ENCODE results near the gene ADCY2.

The ADCY2 gene

DNA sequence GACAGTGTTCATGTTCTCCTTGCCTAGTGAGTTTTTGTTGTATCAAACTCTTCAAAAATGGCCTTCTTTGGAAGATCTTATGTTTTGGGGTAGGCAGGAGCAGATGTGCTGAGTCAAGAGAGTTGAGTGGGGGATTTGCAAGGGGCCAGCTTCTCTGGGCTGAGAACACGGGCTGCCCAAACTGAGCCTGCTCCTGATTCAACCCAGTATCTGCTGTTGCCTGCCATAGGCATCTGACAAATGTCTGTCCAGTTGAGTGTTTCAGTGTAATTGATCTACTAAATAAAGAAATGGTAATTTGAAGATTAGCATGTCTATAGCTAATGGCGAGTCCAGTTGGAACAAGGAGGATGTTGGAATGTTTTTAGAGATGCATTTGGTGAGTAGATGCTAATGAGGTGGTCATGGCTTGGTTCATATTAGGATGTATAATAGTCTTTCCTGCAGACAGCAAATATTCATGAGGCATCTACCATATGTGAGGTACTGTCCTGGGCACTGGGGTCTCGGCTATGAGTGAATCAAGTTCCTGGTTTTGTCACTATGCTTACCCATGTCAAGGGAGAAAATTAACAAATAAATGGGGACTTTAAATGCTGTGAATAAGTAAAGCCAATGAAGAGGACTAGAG, 119.5 kb downstream of the ADCY2 start:
- no peak for DNase-seq (ENCODE audit: low spot score)

DNA sequence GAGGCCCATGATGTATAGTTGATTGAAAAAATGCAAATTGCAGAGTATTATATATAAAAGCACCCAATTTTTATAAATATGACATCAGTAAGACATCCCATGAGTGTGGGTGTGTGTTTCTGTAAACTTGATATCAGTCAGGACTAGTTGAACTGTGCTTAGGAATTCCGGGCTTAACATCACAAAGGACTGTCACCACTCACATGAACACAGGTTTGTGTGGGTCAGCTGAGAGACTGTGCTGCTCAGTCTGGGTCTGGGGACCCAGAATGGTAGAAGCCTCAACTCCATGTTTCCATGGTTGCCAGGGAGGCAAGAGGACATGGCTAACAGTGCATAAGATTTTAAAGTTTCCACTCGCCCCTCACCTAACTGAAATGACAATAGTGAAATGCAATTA, 120.3 kb downstream of the ADCY2 start:
- no peak for DNase-seq (ENCODE audit: low spot score)

DNA sequence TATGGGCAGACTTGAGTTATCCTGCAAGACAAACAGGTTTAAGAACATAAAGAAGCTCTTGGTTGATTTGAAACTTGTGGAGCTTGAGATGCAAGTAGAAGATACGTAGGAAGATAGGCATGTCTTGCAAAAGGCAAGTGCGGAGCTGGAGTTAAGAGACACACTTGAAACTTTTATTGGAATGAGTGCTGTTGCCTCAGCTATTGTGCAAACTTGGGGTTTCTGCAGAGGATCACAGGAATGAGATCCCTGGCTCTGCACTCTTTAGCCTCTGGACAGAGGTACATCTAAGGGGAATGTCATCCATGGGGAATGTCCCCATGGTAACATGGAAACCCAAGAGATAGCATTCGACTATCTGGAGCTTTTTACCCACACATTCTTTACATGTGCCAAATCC, 121.1 kb downstream of the ADCY2 start:
- DNase-seq (ENCODE audit: low spot score) = no peak

DNA sequence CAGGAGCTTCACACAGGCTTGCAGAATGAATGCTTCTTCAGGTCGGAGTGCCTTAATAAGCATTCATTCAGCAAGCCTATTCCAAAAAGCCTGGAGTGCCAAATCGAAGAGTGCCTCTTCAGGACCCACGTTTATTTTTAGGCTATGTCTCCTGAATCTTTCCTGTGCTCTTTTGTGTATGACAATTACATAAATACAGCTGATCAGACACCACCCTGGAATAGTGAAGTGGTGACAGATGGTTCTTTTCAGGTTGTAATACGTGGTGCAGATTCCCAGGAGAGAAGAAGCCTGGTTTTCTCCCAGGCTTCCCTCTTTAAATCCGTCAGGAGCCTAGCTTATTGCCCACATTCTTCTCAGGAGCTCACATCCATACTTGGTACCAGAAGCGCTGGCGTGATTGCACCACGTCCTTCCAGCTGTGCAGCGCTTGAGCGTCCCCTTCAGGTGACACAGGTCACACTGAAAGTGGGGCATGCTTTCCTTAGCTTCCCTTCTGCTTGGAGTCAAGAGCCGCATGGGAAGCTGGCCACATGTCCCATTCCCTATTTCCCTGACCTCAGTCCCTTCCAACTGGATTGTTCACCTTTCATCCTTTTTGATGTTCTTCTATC, 123.1 kb downstream of the ADCY2 start:
- no peak for DNase-seq (ENCODE audit: low spot score)

DNA sequence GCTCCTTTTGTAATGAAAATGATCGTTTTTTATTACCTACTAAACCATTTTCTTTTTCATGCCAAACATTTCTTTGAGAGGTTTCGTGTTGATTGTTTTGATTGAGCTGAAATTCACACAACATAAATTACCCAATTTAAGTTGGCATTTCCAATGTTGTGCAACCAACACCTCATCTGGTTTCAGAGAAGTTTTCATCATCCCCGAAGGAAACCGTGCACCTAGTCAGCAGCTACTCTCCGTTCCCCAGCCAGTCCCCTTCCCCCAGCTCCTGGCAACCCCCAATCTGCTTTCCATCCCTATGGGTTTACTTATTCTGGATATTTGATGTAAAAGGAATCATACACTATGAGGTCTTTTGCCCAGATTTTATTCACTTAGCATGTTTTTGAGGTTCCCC, 123.6 kb downstream of the ADCY2 start:
- no peak for DNase-seq (ENCODE audit: low spot score)

DNA sequence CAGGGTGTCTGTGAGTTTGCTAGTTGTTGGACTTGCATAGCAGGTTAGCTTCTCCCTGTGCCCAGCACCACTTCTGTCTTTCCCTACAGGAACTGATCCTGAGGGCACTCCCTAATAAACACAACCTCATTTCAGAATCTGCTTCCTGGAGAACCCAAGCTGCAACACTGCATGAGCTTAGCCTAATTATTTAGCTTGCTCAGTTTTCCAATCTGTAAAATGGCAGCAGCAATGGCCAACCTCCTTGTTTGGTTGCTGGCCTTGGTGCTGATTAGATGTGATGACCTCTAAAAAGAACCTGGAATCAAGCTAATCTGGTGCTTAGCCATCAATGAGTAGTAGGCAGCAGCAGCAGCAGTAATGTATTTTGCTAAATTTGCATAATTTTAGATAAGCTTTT, 133.9 kb downstream of the ADCY2 start:
- DNase-seq (ENCODE audit: low spot score) = no peak

DNA sequence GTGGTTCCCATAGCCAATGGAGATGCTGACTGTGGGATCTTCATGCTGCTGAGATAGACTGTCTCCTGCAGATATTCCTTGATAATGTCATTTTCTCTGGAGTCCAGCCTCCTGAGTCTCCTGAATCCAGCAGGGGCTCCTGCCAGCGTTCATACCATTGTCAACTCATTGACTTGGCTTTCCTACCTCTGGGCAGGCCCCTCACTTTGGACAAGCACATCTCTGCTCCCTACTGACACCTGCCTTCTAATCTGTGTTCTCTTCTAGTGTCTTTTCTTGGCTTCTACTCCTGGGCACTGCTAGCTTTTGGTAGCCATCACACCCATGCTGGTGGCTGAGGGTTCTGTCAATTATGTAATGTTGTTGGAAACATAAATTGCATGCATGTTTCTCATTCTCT, 138.0 kb downstream of the ADCY2 start:
- no peak for DNase-seq (ENCODE audit: low spot score)

DNA sequence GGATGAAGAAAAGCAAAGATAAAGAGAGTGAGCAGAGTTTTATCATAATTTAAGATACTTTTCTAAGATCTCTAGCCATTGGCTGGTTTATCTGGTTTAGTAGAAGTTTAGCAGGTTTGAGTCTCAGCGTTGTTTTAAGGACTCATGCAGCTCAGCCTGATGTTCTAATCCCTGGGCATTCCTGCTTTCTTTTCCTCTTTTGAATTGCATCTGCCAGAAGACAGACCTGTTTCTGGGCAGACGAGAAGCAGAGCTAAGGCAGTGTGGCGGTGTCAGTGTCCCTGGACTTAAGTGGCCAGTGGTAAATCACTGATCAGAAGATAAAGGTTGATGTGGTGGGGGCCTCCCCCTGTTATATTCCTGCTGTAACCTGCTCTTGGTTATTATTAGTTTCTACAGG, 138.6 kb downstream of the ADCY2 start:
- no peak for DNase-seq (ENCODE audit: low spot score)

DNA sequence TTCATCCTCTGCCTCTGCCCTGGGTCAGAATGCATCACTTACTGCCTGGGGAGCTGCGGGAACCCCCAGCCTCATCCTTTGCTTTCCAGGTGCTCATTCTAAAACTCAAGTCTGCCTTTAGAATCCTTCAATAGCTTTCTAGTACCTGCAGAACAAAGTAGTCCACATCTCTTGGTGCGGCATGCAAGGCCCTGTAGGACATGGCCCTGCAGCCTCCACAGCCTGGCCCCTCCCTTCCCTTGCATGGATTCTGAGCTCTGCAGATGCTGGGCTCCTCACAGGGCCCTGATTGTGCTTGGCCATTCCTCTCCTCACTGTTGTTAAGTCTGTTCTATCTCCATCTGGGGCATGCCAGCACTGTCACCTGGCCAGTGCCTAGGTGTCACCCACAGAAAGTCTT, 141.6 kb downstream of the ADCY2 start:
- DNase-seq (ENCODE audit: low spot score) = no peak

DNA sequence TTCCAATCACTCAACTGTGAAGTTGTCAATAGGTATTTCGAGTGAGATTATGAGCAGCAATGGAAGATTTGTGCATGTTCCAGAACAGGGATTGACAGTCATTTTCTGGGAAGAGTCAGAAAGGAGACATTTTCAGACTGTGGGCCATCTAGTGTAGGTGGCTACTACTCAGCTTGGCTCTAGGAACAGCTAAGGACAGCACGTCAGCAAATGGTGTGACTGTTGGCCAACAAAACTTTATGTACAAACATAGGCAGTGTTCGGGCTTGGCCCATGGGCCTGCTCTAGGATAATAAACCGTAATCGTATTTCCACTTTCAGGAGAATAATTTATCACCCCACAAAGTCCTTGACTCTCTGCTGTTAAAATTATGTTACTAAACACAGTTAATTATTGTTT, 143.6 kb downstream of the ADCY2 start:
- DNase-seq (ENCODE audit: low spot score) = no peak

DNA sequence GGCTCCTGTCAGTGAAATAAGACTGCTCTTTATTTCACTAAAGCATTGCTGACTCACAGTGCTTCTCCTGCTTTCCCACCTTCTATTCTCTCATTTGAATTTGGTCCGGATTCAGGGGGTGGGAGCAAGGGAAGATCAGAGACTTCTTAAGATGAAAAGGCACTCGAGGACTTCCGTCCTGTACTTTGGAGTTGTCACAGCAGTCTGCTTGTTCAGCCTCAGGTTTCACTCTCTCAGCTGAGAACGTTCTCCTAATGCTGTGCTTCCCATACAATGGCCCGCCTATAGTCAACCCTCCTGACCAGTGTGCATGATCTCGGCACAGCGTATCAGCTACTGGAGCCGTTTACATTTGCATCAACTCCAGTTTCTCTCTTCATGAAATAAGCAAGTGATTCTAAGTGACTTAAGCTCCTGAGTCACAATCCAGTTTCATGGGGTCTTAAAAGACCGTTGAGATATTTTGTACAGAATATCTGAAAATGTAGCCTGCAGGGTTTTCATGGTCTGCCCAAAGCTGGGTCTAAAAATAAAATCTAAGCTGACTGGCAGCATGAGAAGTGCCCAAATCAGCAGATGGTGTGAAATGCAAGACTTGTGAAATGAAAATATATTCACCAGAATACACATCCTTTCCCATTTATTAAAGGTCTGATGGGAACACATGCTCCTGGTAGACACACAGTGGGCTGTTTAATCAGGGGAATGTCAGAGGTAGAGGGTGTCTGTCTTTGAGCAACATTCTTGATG, 145.0 kb downstream of the ADCY2 start:
- no peak for DNase-seq (ENCODE audit: low spot score)

DNA sequence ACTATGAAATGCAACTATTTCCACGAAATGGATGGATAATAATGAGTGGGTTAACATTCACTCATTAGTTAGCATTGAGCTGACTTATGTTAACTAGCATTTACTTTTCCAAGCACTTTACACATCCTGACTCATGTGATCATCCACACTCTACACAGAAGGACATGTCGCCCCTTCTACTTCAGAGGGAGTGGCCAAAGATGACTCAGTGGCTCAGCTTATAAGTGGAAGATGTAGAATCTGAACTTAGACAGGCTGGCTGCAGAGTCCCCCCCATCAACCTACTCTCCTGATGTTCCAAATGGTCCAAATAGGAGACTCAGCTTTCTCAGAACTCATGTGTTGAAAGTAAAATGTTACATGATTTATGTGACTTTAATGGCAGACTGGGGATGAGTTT, 146.0 kb downstream of the ADCY2 start:
- no peak for DNase-seq (ENCODE audit: low spot score)

DNA sequence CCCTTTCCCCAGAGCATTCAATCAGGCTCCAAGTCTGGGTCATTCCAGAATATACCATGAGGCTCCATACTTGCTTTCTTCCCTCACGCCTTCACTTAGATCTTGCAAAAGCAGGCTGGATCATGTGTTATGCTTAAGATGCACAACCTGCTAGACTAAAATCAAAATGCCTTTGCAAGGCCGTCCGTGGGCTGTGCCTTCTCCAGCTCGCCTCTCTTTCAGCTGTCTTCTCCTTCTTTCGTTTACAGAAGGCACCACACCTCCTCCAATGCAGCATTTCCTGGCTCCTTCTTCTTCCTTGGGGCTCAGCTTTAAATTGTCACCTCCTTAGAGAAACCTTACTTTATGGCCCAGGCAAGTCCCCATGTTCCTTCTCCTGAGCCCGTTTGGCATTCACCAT, 150.6 kb downstream of the ADCY2 start:
- no peak for DNase-seq (ENCODE audit: low spot score)

DNA sequence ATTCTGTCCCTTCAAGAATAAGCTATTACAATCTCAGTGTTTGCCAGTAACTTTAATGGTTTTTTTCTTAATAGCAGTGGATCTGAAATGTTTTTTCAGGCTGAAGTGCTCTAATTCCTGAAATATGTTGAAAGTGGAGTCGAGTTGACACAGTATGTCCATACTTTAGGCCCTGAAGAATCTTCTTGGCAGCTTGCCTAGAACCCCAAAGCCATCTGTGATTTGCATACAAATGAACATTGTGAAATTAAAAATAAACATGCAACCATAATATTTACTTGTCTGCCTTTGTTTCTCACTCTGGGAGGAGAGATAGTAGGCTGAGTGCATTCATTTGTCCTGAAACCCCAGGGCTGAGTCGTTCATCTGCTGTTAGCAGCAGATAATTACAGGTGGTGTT, 152.7 kb downstream of the ADCY2 start:
- DNase-seq (ENCODE audit: low spot score) = no peak

DNA sequence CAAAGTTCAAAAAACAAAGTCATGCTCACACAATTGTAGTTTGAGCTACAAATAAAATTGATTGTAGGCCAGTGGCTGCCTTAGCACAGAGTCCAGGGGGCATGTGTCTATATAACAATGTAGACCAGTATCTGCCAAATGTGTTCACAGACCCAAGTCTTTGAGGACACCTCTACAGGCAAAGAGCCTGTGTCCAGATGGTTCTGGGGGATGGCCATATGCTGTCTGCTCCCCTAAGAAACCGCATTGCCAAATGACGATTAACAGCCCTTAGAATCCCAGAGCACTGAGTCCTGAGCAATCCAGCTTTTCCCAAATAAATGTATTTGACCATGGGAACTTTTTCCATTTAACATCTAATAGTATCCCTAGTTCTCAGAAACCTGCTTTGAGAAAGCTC, 169.6 kb downstream of the ADCY2 start:
- DNase-seq (ENCODE audit: low spot score) = no peak

DNA sequence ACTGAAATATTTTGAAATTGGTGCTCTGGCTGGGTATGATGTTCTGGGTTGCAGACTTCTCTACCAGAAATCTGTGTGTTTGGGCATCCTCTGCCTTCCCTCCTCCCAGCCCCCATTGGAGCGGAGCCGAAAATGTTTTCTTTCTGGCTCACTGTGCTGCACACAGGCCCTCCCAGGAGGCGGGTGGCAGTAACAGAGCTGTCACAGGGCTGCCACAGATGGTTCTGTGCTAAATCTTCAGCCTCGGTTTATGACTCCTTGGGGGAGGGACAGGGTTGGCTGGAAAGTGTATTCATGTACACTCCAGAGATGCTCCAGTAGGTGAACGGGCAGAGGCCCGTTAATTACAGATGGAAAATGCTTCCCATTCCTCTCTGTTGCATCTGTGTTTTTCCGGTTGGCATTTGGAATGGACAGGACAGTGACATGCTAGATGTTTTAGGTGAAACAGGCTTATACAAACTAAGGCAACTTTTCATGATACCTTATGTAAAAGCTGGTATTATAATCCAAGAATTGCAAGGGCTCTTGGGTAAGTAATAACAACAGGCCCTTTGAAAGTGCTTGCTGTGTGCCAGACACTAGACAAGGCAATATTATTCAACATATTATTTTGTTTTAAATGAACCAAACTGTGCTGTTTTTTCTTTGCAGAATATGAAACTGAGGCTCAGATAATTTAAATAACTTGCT, 180.2 kb downstream of the ADCY2 start:
- DNase-seq (ENCODE audit: low spot score) = no peak

DNA sequence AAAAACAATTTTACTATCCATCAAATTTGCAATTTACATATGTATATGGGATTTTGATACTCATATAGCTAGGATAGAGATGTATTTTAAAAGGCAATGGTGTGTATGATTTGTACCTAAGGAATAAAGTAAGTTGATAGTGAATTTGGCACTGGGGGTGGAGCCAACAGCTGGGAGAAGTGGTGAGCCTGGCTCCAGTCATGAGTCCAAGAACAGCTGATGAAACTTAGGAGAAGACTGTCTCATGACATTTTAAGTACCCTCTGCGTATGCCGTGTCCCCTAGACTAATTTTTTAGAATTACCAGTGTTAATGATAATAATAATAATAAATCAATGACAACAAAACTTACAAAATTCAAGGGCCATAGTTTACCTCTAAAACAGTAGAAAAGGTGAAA, 181.4 kb downstream of the ADCY2 start:
- DNase-seq (ENCODE audit: low spot score) = no peak

DNA sequence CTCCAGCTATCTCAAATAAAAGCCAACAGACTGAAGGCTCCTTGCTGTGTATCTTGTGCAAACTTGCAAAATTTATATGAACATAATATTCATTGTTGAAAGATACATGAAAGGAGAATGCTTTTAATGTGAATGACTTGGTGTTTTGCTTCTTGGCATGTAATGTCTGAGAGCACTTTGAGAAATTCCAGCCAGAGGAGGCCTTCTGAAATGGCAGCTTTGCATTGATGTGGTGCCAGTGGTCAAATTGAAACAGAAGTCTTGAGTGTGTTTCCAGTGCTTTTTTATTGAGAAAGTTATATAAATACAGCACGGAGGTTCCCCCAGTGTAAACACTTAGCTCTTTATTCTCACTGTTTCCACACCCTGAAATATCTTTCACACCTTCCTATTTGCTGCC, 182.1 kb downstream of the ADCY2 start:
- DNase-seq (ENCODE audit: low spot score) = no peak

DNA sequence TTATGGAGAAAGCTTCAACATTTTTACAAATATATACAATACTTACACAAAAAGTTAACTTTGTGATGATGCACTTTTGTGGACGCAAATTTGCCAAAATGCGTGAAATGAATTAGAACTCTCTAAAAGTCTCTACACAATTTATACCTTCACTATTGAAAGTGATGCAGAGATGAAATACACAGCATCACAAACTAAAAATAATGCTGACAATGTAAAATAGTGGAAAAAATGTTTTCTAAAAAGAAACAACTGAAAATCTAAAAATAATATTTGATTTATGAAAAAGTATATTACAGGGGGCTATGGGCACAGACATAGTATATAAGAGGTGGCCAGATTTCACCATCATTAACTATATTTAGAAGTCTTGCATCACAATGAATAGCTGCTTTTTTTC, 188.8 kb downstream of the ADCY2 start:
- no peak for DNase-seq (ENCODE audit: low spot score)

DNA sequence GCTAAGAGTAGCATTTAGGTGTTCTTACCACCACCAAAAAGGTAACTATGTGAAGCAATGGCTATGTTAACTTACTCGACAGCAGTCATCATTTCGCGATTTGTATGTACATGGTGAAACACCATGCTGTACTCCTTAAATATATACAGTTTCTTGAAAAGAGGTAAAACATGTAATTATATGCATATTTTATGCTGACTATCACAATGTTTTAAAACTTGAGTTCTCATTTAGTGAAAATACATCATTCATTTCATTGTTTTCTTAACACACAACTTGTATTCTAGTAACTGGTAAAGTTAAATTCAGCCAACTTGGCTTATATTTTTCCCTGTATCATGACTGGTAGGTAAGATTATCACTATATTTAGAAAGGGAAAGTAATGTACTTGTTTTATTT, 189.9 kb downstream of the ADCY2 start:
- DNase-seq (ENCODE audit: low spot score) = no peak

DNA sequence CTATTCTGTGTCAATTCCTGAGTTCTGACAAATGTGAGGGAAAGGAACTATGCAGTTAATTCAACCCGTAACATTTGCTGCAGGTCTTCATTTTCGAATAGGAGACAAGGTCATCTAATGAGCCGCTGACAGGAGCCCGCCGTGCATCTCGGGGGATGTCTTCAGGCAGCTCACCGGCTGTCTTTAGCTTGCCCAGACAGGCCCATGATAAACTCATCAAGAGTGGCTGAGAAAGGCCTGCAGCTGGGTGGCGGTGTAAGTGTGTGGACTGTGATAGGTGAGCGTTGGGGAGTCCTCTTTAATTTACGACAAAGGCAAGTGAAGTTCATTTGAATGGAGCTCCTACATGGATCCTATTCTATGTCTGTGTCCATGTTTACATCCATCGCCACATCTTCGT, 190.5 kb downstream of the ADCY2 start:
- DNase-seq (ENCODE audit: low spot score) = no peak

DNA sequence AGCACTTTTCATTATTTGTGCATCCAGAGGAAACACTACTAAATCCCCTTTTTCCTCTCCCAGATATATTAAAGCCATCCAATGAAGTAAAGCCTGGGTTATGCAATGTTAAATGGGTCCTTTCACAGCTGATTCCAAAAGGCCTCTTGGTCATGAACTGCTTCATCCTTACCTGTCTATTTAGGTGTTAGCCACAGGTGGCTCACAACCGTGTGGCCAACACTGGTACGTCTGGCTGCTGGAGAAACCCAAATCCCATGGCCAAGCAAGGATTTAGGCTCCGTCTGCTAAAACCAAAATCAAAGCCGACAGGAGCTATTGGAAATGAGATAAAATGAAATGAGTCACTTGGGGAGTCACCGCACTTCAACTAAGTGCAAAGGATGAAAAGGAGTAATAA, 193.9 kb downstream of the ADCY2 start:
- DNase-seq (ENCODE audit: low spot score) = no peak

DNA sequence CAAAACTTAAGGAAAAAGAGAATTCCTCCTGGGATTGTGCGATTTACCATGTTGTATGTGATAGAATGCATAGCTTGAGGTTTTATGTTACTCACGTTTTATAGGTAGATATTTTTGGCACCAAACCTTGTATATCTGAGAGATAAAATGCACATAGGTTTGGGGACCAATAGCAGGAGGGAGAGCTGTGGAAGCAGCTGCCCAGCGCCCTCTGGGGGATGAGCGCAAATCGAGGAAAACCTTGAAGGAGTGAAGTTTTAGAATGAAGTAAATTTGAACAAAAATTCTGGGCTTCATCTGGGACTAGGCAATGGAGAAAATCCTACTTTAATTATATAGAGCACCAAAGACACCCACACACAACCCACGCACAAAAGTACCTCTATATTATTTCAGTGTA, 197.0 kb downstream of the ADCY2 start:
- no peak for DNase-seq (ENCODE audit: low spot score)

Measured in CD4-positive, alpha-beta T cell treated with Interleukin-6 at 100 ng/mL for 8 hours (primary cell).